IPS-18c (cell line): ENCODE measurements around the gene COL26A1.
"Not testable (repeated sequence)": the region's sequence is repeated elsewhere in the genome, so short reads cannot be mapped to it uniquely, and the experiment has no call there.

Experiments used
- H3K4me3 ChIP-seq: 2 replicates; pipeline ENCODE4 v1.7.0; 2013; ENCODE audit warnings: low read depth, mild to moderate bottlenecking, low read length, moderate library complexity; ENCODE audit not compliant: insufficient read depth
- H3K9me3 ChIP-seq: one replicate; pipeline ENCODE4 v1.6.1; 2013; ENCODE audit warnings: mild to moderate bottlenecking, low read length, moderate library complexity; ENCODE audit not compliant: control insufficient read depth, insufficient read depth

COL26A1 gene

GRCh38 chr7:101422356-101423195, 59.9 kb downstream of the COL26A1 start:
- Histone ChIP-seq H3K9me3 (no peaks in the 10 kb centered on the region), H3K4me3 (no peak overlapping the region)

GRCh38 chr7:101426303-101427011, 63.8 kb downstream of the COL26A1 start:
- no peak overlapping the region for H3K4me3 ChIP-seq
- no peaks in the 10 kb centered on the region for H3K9me3 ChIP-seq

GRCh38 chr7:101428093-101428866, 65.6 kb downstream of the COL26A1 start:
- Histone ChIP-seq H3K9me3 (no peaks in the 10 kb centered on the region), H3K4me3 (no peak overlapping the region)

GRCh38 chr7:101432316-101432715, 69.6 kb downstream of the COL26A1 start:
- no peaks in the 10 kb centered on the region for H3K9me3 ChIP-seq

GRCh38 chr7:101433688-101434087, 71.0 kb downstream of the COL26A1 start:
- Histone ChIP-seq H3K4me3 (no peak overlapping the region), H3K9me3 (no peaks in the 10 kb centered on the region)

More at GRCh38 chr7:101432316-101432715, 69.6 kb downstream of the COL26A1 start:
- no peak overlapping the region for H3K4me3 ChIP-seq

- H3K4me3 ChIP-seq, H3K9me3 ChIP-seq: not testable (repeated sequence)
These were observed 71.5 kb downstream of the COL26A1 start for GRCh38 chr7:101434155-101434554.

GRCh38 chr7:101435461-101436220, 73.0 kb downstream of the COL26A1 start:
- no peaks in the 10 kb centered on the region for H3K9me3 ChIP-seq
- no peak overlapping the region for H3K4me3 ChIP-seq

GRCh38 chr7:101436221-101436735, 73.6 kb downstream of the COL26A1 start:
- H3K4me3 ChIP-seq: no peak overlapping the region
- H3K9me3 ChIP-seq: no peaks in the 10 kb centered on the region

- Histone ChIP-seq H3K9me3 (no peaks in the 10 kb centered on the region), H3K4me3 (no peak overlapping the region)
These were observed 74.3 kb downstream of the COL26A1 start for GRCh38 chr7:101436857-101437576.

- Histone ChIP-seq H3K9me3 (no peaks in the 10 kb centered on the region), H3K4me3 (no peak overlapping the region)
These were observed 79.2 kb downstream of the COL26A1 start for GRCh38 chr7:101441890-101442289.

GRCh38 chr7:101442426-101443070, 79.9 kb downstream of the COL26A1 start:
- no peak overlapping the region for H3K4me3 ChIP-seq

GRCh38 chr7:101450064-101450463, 87.4 kb downstream of the COL26A1 start:
- Histone ChIP-seq H3K4me3 (no peak overlapping the region), H3K9me3 (no peaks in the 10 kb centered on the region)

More at GRCh38 chr7:101442426-101443070, 79.9 kb downstream of the COL26A1 start:
- H3K9me3 ChIP-seq: no peaks in the 10 kb centered on the region

- Histone ChIP-seq H3K4me3 (no peak overlapping the region), H3K9me3 (no peaks in the 10 kb centered on the region)
These were observed 90.9 kb downstream of the COL26A1 start for GRCh38 chr7:101453617-101454016.

GRCh38 chr7:101457001-101457750, 94.5 kb downstream of the COL26A1 start:
- Histone ChIP-seq H3K9me3 (no peaks in the 10 kb centered on the region), H3K4me3 (no peak overlapping the region)

GRCh38 chr7:101465131-101465530, 102.5 kb downstream of the COL26A1 start:
- no peak overlapping the region for H3K4me3 ChIP-seq
- H3K9me3 ChIP-seq: no peaks in the 10 kb centered on the region
